ENCODE measurements around the gene CACNG4. TPM values are rescaled to one million over a fixed set of nuclear protein-coding genes. Genes with fewer than 3 reads are reported as not detected.

Gene CACNG4
- total RNA-seq, 1 donor from 2014 or later = 27.5 TPM

GRCh38 chr17:66975188-66975587 is 10.7 kb downstream of the CACNG4 start:
- Mint-ChIP-seq H3K4me1 (ENCODE audit: unreplicated experiment) (peaks cover 30% of the 10 kb centered on the region), H3K36me3 (peaks cover 12% of the 10 kb centered on the region), H3K9me3 (no peaks in the 10 kb centered on the region), H3K4me3 (no peak overlapping the region), H3K27me3 (no peaks in the 10 kb centered on the region), H3K27ac (no peak overlapping the region)
- no peak for DNase-seq (ENCODE audit: extremely low spot score, unreplicated experiment)
- TF ChIP-seq CTCF (conservative IDR thresholded peaks at IDR 0.05) = no peak

- Mint-ChIP-seq H3K4me1 (ENCODE audit: unreplicated experiment) (peaks cover 26% of the 10 kb centered on the region), H3K27ac (no peak overlapping the region), H3K27me3 (no peaks in the 10 kb centered on the region), H3K9me3 (no peaks in the 10 kb centered on the region), H3K4me3 (no peak overlapping the region), H3K36me3 (peaks cover 11% of the 10 kb centered on the region)
- TF ChIP-seq CTCF (conservative IDR thresholded peaks at IDR 0.05) = peak; percentile 46
- no peak for DNase-seq (ENCODE audit: extremely low spot score, unreplicated experiment)
Measured at GRCh38 chr17:66975614-66976378, 11.3 kb downstream of the CACNG4 start.

GRCh38 chr17:66976379-66976663 is 11.8 kb downstream of the CACNG4 start:
- Mint-ChIP-seq H3K27ac (no peak overlapping the region), H3K4me3 (no peak overlapping the region), H3K27me3 (no peaks in the 10 kb centered on the region), H3K36me3 (peaks cover 10% of the 10 kb centered on the region), H3K9me3 (no peaks in the 10 kb centered on the region), H3K4me1 (ENCODE audit: unreplicated experiment) (peaks cover 27% of the 10 kb centered on the region)
- TF ChIP-seq CTCF (conservative IDR thresholded peaks at IDR 0.05) = no peak
- no peak for DNase-seq (ENCODE audit: extremely low spot score, unreplicated experiment)

GRCh38 chr17:66976781-66977201 is 12.3 kb downstream of the CACNG4 start:
- Mint-ChIP-seq H3K4me1 (ENCODE audit: unreplicated experiment) (peaks cover 23% of the 10 kb centered on the region), H3K9me3 (no peaks in the 10 kb centered on the region), H3K27me3 (no peaks in the 10 kb centered on the region), H3K27ac (peak overlapping the region; percentile 24), H3K36me3 (peaks cover 5% of the 10 kb centered on the region), H3K4me3 (no peak overlapping the region)
- TF ChIP-seq CTCF (conservative IDR thresholded peaks at IDR 0.05) = no peak
- DNase-seq (ENCODE audit: extremely low spot score, unreplicated experiment) = no peak

- no peak for DNase-seq (ENCODE audit: extremely low spot score, unreplicated experiment)
- peaks cover 3% of the 10 kb centered on the region for H3K36me3 Mint-ChIP-seq
- TF ChIP-seq CTCF (conservative IDR thresholded peaks at IDR 0.05) = no peak
- H3K4me3 Mint-ChIP-seq = no peak overlapping the region
- no peak overlapping the region for H3K27ac Mint-ChIP-seq
- no peaks in the 10 kb centered on the region for H3K27me3 Mint-ChIP-seq
- H3K9me3 Mint-ChIP-seq = no peaks in the 10 kb centered on the region
- H3K4me1 Mint-ChIP-seq (ENCODE audit: unreplicated experiment) = peaks cover 20% of the 10 kb centered on the region
Measured at GRCh38 chr17:66978514-66979061, 14.1 kb downstream of the CACNG4 start.
